Measurements from ENCODE around the gene DEFB124. TPM values are rescaled to one million over a fixed set of nuclear protein-coding genes. Genes with fewer than 3 reads are reported as not detected.
"Not testable (repeated sequence)": the region's sequence is repeated elsewhere in the genome, so short reads cannot be mapped to it uniquely, and the experiment has no call there.

Gene DEFB124
- total RNA-seq, 1 experiment from 2014 or later, result not detected

DNA sequence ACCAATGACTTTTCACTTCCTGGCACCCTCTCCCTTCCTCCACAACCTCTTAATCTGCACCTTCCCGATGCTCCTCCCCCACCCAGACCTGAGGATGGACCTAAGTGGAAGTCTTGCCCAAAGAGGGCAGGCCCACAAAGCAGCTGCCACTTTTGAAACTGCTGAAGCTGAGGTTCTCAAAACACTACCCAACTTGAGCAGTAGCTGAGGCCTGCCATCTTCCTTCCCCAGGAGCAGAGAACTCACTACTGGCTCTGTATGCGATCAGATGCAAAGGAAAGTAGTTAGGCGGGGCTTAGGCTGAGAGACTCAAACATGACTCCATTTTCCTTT, 40.8 kb upstream of the DEFB124 start:
- H3K4me3 ChIP-seq (ENCODE audit: low read length), result peak overlapping the region; percentile 87
- H3K27me3 ChIP-seq (ENCODE audit: low read length), result no peaks in the 10 kb centered on the region
- 0 out of 2 replicates have a peak overlapping the region, but pooled peaks have one; percentile 5 for H3K27ac ChIP-seq (ENCODE audit: low read length)
- H3K9ac ChIP-seq (ENCODE audit: low read length), result peak overlapping the region; percentile 88
- DNase-seq, result no peak
- peak overlapping the region; percentile 78 for H3K4me2 ChIP-seq (ENCODE audit: low read depth, low read length, poor library complexity, severe bottlenecking)
- H2AFZ ChIP-seq (ENCODE audit: low read length), result no peak overlapping the region
- no peaks in the 10 kb centered on the region for H3K9me3 ChIP-seq (ENCODE audit: low read length)
- peaks cover 14% of the 10 kb centered on the region; the same call in 1 of the 2 replicates for H4K20me1 ChIP-seq (ENCODE audit: insufficient read depth, low read depth, low read length)
- no peaks in the 10 kb centered on the region for H3K9me2 ChIP-seq (replicated peaks; ENCODE audit: insufficient read depth, low read length)
- peaks cover 5% of the 10 kb centered on the region; the same call in 1 of the 2 replicates for H3K36me3 ChIP-seq (ENCODE audit: insufficient read depth, low read length)
- H3K4me1 ChIP-seq (ENCODE audit: low read length), result peaks cover 14% of the 10 kb centered on the region
- H3K79me2 ChIP-seq (ENCODE audit: low read length), result peaks cover 57% of the 10 kb centered on the region

DNA sequence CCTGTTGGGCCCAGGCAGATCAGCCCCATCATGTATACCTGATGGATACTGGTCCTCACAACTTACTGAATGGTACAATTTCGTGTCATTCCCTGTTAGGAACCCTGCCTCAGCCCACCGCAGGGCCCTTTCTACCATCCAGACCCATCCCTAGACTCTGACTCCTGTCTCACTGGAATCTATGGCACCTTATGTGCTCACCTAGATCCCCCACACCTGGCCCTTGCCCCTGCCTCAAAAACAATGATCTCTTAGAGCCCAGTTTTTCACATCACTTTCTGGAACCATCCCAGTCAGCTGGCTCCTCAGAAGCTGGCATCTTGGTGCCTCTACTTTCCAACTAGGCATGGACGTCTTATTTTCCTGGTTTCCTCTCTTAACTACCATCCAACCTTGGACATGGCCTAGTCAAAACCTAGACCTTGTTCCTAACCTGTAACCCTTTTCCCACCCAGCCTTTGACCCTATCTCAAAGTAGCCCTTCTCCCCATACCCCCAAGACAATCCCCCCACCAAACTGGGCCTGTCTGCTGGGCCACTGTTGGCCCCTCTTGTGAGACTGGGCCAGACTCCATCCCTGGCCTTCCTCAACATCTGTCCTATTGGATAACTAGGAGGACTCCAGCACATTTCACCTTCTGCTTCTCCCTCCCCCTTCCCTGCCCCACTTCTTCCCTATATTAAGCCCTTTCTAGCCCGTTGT, 40.3 kb upstream of the DEFB124 start:
- Histone ChIP-seq H2AFZ (ENCODE audit: low read length) (no peak overlapping the region; the same call in 1 of the 2 replicates), H3K9me3 (ENCODE audit: low read length) (no peaks in the 10 kb centered on the region), H3K9ac (ENCODE audit: low read length) (peak overlapping the region; percentile 88), H3K36me3 (ENCODE audit: insufficient read depth, low read length) (peaks cover 5% of the 10 kb centered on the region; the same call in 1 of the 2 replicates), H3K4me3 (ENCODE audit: low read length) (peak overlapping the region; percentile 87), H3K27ac (ENCODE audit: low read length) (0 out of 2 replicates have a peak overlapping the region, but pooled peaks have one; percentile 5), H3K27me3 (ENCODE audit: low read length) (no peaks in the 10 kb centered on the region), H4K20me1 (ENCODE audit: insufficient read depth, low read depth, low read length) (peaks cover 12% of the 10 kb centered on the region; the same call in 1 of the 2 replicates), H3K4me1 (ENCODE audit: low read length) (peaks cover 14% of the 10 kb centered on the region), H3K79me2 (ENCODE audit: low read length) (peaks cover 52% of the 10 kb centered on the region), H3K4me2 (ENCODE audit: low read depth, low read length, poor library complexity, severe bottlenecking) (peak overlapping the region; percentile 78), H3K9me2 (replicated peaks; ENCODE audit: insufficient read depth, low read length) (no peaks in the 10 kb centered on the region)
- no peak for DNase-seq

DNA sequence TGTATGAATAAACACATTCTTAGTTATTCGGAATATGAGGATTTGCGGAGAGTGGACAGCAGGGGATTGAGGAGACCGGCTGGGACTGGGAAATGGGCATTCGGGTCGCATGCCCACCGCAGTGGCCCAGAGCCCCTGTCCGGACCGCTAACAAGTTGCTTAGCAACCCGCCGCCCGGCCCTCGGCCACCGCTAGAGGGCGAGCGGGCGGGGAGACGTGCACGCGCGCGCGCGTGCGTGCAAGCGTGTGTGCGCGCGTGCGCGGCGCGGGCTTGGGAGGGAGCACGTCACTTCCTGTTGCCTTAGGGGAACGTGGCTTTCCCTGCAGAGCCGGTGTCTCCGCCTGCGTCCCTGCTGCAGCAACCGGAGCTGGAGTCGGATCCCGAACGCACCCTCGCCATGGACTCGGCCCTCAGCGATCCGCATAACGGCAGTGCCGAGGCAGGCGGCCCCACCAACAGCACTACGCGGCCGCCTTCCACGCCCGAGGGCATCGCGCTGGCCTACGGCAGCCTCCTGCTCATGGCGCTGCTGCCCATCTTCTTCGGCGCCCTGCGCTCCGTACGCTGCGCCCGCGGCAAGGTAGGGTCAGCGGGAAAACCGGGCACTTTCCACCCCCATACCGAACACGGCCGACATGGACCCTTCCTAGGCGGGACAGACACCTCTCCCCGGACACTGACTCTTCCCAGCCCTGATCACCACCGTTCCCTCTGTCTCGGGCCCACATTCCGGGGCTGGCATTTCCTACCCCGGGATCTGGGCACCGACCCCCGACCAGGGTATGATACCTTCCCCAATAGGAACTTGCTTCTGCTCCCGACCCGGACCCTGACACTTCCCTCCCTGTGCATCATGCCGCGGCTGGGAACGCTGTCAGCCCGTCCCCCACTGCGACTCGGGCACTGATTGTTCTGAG, 39.5 kb upstream of the DEFB124 start, which contains the start of gene HM13:
TSS of gene HM13 (plus strand) at position 289 of the 918 bp plus-strand sequence. CDS start at position 399, 110 bp downstream.
- H3K4me1 ChIP-seq (ENCODE audit: low read length), result peaks cover 14% of the 10 kb centered on the region
- H3K9ac ChIP-seq (ENCODE audit: low read length), result peak within 1 kb of the TSS; percentile 88
- peak; percentile 97 for DNase-seq
- peak within 1 kb of the TSS; percentile 69; the same call in 1 of the 2 replicates for H2AFZ ChIP-seq (ENCODE audit: low read length)
- no peaks in the 10 kb centered on the region for H3K9me3 ChIP-seq (ENCODE audit: low read length)
- H4K20me1 ChIP-seq (ENCODE audit: insufficient read depth, low read depth, low read length), result peaks cover 12% of the 10 kb centered on the region; the same call in 1 of the 2 replicates
- H3K4me2 ChIP-seq (ENCODE audit: low read depth, low read length, poor library complexity, severe bottlenecking), result peak within 1 kb of the TSS; percentile 78
- H3K36me3 ChIP-seq (ENCODE audit: insufficient read depth, low read length), result peaks cover 5% of the 10 kb centered on the region; the same call in 1 of the 2 replicates
- H3K4me3 ChIP-seq (ENCODE audit: low read length), result peak within 1 kb of the TSS; percentile 87
- H3K27me3 ChIP-seq (ENCODE audit: low read length), result no peaks in the 10 kb centered on the region
- H3K79me2 ChIP-seq (ENCODE audit: low read length), result peaks cover 44% of the 10 kb centered on the region
- no peaks in the 10 kb centered on the region for H3K9me2 ChIP-seq (replicated peaks; ENCODE audit: insufficient read depth, low read length)
- H3K27ac ChIP-seq (ENCODE audit: low read length), result no peak within 1 kb of the TSS

DNA sequence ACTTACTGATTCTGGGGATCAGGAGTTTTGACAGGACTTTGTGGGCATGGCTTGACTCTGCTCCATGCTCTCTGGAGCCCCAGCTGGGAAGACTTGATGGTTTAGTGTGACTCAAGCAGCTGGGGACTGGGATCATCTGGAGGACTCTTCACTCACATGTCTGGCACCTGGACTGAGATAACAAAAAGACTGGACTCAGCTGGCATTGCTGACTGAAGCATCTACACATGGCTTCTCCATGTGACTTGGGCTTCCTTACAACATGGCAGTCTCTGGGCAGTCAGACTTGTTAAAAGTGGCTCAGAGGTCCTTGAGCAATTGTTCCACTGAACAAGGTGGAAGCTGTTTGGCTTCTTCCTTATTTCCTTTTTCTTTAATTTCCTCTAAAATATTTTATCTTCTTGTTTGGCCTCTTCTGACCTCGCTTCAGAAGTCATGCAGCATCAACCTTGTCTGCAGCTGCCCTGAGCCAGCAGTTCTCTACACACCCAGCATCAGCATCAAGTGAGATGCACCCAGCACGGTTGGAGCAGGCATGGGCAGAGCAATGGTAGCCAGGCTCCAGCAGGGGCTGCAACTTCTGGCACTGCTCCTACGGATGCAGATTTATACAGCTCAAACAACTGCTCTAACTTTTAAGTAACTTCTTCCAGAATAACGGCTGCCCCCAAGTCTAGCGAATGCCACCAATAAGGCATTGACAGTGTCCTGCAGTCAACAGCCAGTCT, 33.8 kb upstream of the DEFB124 start:
- H4K20me1 ChIP-seq (ENCODE audit: insufficient read depth, low read depth, low read length), result no peaks in the 10 kb centered on the region
- no peak overlapping the region for H2AFZ ChIP-seq (ENCODE audit: low read length)
- H3K9me3 ChIP-seq (ENCODE audit: low read length), result no peaks in the 10 kb centered on the region
- H3K27ac ChIP-seq (ENCODE audit: low read length), result no peak overlapping the region
- no peaks in the 10 kb centered on the region for H3K27me3 ChIP-seq (ENCODE audit: low read length)
- H3K4me2 ChIP-seq (ENCODE audit: low read depth, low read length, poor library complexity, severe bottlenecking), result no peak overlapping the region
- H3K9ac ChIP-seq (ENCODE audit: low read length), result no peak overlapping the region
- no peak overlapping the region for H3K4me3 ChIP-seq (ENCODE audit: low read length)
- no peaks in the 10 kb centered on the region for H3K4me1 ChIP-seq (ENCODE audit: low read length)
- no peaks in the 10 kb centered on the region for H3K79me2 ChIP-seq (ENCODE audit: low read length)
- DNase-seq, result no peak
- H3K9me2 ChIP-seq (replicated peaks; ENCODE audit: insufficient read depth, low read length), result no peaks in the 10 kb centered on the region
- H3K36me3 ChIP-seq (ENCODE audit: insufficient read depth, low read length), result no peaks in the 10 kb centered on the region

DNA sequence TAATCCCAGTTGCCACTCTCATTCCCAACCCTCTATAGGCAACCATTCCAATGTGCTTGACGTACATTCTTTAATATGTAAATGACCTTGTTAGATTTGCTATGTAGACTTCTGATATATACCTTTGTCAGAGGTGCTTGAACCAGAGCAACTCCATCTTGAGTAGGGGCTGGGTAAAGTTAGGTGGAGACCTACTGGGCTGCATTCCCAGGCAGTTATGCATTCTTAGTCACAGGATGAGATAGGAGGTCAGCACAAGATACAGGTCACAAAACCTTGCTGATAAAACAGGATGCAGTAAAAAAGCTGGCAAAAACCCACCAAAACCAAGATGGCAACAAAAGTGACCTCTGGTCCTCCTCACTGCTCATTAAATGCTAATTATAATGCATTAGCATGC, 31.0 kb upstream of the DEFB124 start:
- no peaks in the 10 kb centered on the region for H4K20me1 ChIP-seq (ENCODE audit: insufficient read depth, low read depth, low read length)
- no peaks in the 10 kb centered on the region for H3K79me2 ChIP-seq (ENCODE audit: low read length)
- no peak overlapping the region for H3K27ac ChIP-seq (ENCODE audit: low read length)
- H3K4me3 ChIP-seq (ENCODE audit: low read length), result no peak overlapping the region
- no peaks in the 10 kb centered on the region for H3K36me3 ChIP-seq (ENCODE audit: insufficient read depth, low read length)
- no peak for DNase-seq
- H3K4me1 ChIP-seq (ENCODE audit: low read length), result no peaks in the 10 kb centered on the region
- no peaks in the 10 kb centered on the region for H3K27me3 ChIP-seq (ENCODE audit: low read length)
- no peak overlapping the region for H3K9ac ChIP-seq (ENCODE audit: low read length)
- no peaks in the 10 kb centered on the region for H3K9me3 ChIP-seq (ENCODE audit: low read length)
- no peaks in the 10 kb centered on the region for H3K9me2 ChIP-seq (replicated peaks; ENCODE audit: insufficient read depth, low read length)
- H3K4me2 ChIP-seq (ENCODE audit: low read depth, low read length, poor library complexity, severe bottlenecking), result no peak overlapping the region
- H2AFZ ChIP-seq (ENCODE audit: low read length), result no peak overlapping the region

DNA sequence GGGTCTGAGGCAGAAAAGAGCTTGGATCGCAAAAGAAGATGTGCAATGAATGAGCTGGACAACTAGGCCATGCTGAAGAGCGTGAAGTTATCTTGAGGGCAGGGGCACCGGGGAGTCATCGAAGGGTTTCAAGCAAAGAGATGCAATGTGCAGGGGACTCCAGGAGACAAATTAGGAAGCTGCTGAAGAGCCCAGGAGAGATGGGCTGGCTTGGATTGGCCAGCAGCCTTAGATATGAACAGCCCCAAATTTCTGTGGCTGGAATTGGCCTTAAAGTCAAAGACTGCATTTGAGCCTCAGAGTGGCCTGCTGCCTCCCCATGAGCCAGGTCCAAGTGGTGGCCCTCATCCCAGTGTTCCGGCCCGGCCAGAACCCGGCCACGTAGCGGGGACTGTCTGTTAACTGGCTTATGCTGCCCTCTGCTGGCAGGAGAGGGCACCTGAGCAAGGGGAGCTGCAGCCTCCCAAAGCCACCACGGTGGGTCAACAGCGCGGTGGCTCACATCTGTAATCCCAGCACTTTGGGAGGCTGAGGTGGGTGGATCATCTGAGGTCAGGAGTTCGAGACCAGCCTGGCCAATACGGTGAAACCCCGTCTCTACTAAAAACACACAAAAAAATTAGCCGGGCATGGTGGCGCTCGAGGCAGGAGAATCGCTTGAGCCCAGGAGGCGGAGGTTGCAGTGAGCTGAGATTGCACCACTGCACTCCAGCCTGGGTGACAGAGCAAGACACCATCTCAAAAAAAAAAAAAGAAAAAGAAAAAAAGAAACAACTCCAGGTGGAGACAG, 28.2 kb upstream of the DEFB124 start:
- H3K27ac ChIP-seq (ENCODE audit: low read length); H3K9ac ChIP-seq (ENCODE audit: low read length); H3K27me3 ChIP-seq (ENCODE audit: low read length); H3K4me1 ChIP-seq (ENCODE audit: low read length); H3K4me3 ChIP-seq (ENCODE audit: low read length); H3K79me2 ChIP-seq (ENCODE audit: low read length); H2AFZ ChIP-seq (ENCODE audit: low read length); H3K9me3 ChIP-seq (ENCODE audit: low read length); H3K9me2 ChIP-seq (replicated peaks; ENCODE audit: insufficient read depth, low read length); H4K20me1 ChIP-seq (ENCODE audit: insufficient read depth, low read depth, low read length); H3K4me2 ChIP-seq (ENCODE audit: low read depth, low read length, poor library complexity, severe bottlenecking); H3K36me3 ChIP-seq (ENCODE audit: insufficient read depth, low read length): not testable (repeated sequence)
- DNase-seq, result peak; percentile 90

DNA sequence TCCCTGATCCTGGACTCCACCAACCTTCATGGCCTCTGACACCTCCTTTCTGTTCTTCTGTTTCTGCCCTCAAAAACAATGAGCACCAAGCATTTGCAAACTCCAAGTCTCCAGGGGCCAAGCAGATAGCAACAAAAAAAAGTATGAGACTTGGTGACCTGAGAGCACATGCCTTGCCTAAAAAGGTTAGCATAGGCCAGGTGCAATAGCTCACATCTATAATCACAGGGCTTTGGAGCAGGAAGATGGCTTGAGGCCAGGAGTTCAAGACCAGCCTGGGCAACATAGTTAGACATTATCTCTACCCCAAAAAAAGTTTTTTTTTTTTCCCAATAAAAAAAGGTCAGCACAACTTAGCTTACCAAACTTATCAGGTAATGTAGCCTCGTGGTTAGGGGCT, 25.6 kb upstream of the DEFB124 start:
- no peak overlapping the region for H3K9ac ChIP-seq (ENCODE audit: low read length)
- H3K79me2 ChIP-seq (ENCODE audit: low read length), result no peaks in the 10 kb centered on the region
- H3K4me2 ChIP-seq (ENCODE audit: low read depth, low read length, poor library complexity, severe bottlenecking), result no peak overlapping the region

More for the DNA sequence above, 25.6 kb upstream of the DEFB124 start:
- Histone ChIP-seq H3K9me3 (ENCODE audit: low read length) (no peaks in the 10 kb centered on the region), H4K20me1 (ENCODE audit: insufficient read depth, low read depth, low read length) (no peaks in the 10 kb centered on the region), H3K4me3 (ENCODE audit: low read length) (no peak overlapping the region), H3K27ac (ENCODE audit: low read length) (no peak overlapping the region), H3K4me1 (ENCODE audit: low read length) (no peaks in the 10 kb centered on the region), H2AFZ (ENCODE audit: low read length) (no peak overlapping the region), H3K9me2 (replicated peaks; ENCODE audit: insufficient read depth, low read length) (no peaks in the 10 kb centered on the region), H3K36me3 (ENCODE audit: insufficient read depth, low read length) (no peaks in the 10 kb centered on the region), H3K27me3 (ENCODE audit: low read length) (no peaks in the 10 kb centered on the region)
- no peak for DNase-seq
